Sigmoid colon (tissue), 7 donors: ENCODE measurements around the gene ERG28. TPM values are rescaled to one million over a fixed set of nuclear protein-coding genes. Genes with fewer than 3 reads are reported as not detected.

Source experiments
- DNase-seq: peaks from one replicate; pipeline ENCODE4 v3.0.0-alpha.2; 2019
- H3K27ac ChIP-seq, 4 donors: fragments of 200-600 bp; sonication (generic); one replicate each; pipeline ENCODE4 v1.5.1; 2016 to 2019; ENCODE audit warnings: mild to moderate bottlenecking in 1 of 4
- H3K27me3 ChIP-seq, 3 donors: fragments of 200-600 bp; sonication (generic); one replicate each; pipeline ENCODE4 v1.5.1; 2019; ENCODE audit warnings: mild to moderate bottlenecking in 1 of 3
- H3K36me3 ChIP-seq, 4 donors: fragments of 200-600 bp; sonication (generic); one replicate each; pipeline ENCODE4 v1.5.1; 2016 to 2019
- H3K4me1 ChIP-seq, 4 donors: fragments of 200-600 bp; sonication (generic); one replicate each; pipeline ENCODE4 v1.5.1; 2017 to 2019
- H3K4me3 ChIP-seq, 4 donors: fragments of 200-600 bp; sonication (generic); one replicate each; pipeline ENCODE4 v1.5.1; 2017 to 2019; ENCODE audit warnings: mild to moderate bottlenecking in 2 of 4, moderate library complexity in 1 of 4
- H3K9me3 ChIP-seq, 4 donors: fragments of 200-600 bp in 3 of 4; sonication (generic) in 3 of 4; one replicate each; pipeline versions ENCODE4 v1.5.1 to v1.6.1; 2013 to 2019
- EP300 ChIP-seq, 4 donors: sonication (generic); formaldehyde crosslinking; IDR thresholded peaks; one replicate each; pipeline ENCODE4 v1.6.1; 2017; ENCODE audit warnings: antibody characterized with exemption in 4 of 4
- POLR2A ChIP-seq, 2 donors: fragments of 450-650 bp; IDR thresholded peaks; one replicate each; pipeline ENCODE4 v1.6.1; 2016; ENCODE audit warnings: antibody characterized with exemption in 2 of 2, mild to moderate bottlenecking in 2 of 2, moderate library complexity in 2 of 2
- POLR2AphosphoS5 ChIP-seq, 4 donors: sonication (generic); formaldehyde crosslinking; IDR thresholded peaks; one replicate each; pipeline ENCODE4 v1.6.1; 2017; ENCODE audit warnings: antibody characterized with exemption in 4 of 4
- whole genome bisulfite sequencing, 2 donors: extraction: QIAGEN DNeasy Blood & Tissue Kit; methylation state at CpG; one replicate each; pipeline ENCODE4 v1.1.7; 2013; 5-methylcytosine and 5-hydroxymethylcytosine counted together
- intact Hi-C: fragments of 100-400 bp; cut with DNase I; formaldehyde crosslinking; loops from one replicate; pipeline ENCODE4 v1.15.1; 2023
- polyA plus RNA-seq, 3 donors: library from polyadenylated mRNA; stranded (reverse); fragments of 200-250 nt; gene quantifications; one replicate each; pipeline ENCODE4 v1.2.3, GENCODE V29; 2013
- total RNA-seq, 4 donors: library from RNA; depleted of rRNA; stranded (reverse); fragments of >200 nt; gene quantifications; one replicate each; pipeline ENCODE4 v1.1.0, GENCODE V29; 2016
- TF ChIP-seq, protein P1 (sequence below), 4 experiments: fragments of 450-650 bp in 3 of 4; fragments of 200-600 bp in 1 of 4; IDR thresholded peaks; one replicate each; pipeline ENCODE4 v1.5.1; 2016 to 2019; ENCODE audit warnings: antibody characterized with exemption in 4 of 4, mild to moderate bottlenecking in 3 of 4, moderate library complexity in 2 of 4
- donor health status: healthy with polysubstance abuse.
- donor health status: Bipolar disorder and iron deficiency.
- donor health status: healthy.

ERG28 gene
- total and polyA plus RNA-seq, 7 donors, result 5.0 to 25.3 (median 8.9) TPM

DNA sequence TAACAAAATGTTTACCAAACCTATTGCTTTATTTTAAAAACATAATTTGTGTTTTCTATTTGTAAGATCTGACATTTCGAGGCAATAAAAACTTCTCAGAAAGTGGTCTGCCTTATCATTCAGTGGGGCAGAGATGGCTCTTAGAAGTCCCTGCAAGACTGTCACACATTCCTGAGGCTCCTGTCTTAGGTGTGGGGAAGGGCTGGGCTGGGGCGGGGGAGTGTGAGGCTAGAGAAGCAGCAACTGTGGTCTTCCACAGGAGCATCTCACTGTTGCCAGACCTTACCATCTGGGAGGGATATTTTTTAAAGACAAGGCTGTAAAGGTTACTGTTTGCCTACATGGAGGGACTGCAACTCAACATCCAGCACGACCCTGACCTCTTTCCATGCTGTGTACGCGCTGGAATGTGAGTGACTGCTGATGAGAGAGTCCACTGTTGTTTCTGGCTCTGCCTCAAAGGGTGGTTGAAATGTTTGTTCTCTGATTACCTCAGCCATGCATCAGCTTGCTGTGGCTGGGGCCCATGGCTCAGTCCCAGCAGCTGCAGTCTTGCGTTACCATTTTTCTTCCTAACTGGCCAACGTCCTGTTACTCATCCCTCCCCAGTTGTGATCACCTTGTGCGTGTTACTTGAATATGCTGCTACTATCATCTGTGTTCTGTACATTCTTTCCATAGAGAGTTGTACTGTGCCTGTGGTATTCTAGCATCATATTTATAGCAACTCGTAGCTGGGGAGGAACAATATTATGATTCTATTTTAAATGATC, 12.4 kb downstream of the ERG28 start:
- Histone ChIP-seq H3K27me3 (no peaks in the 10 kb centered on the region), H3K4me3 (no peak overlapping the region), H3K27ac (peak overlapping the region in 3 of 4 donors; percentile 3 to 40 (median 21)), H3K36me3 (peaks cover 14 to 39% (median 19%) of the 10 kb centered on the region in 4 donors), H3K4me1 (peaks cover 0 to 8% (median 4%) of the 10 kb centered on the region in 4 donors), H3K9me3 (no peaks in the 10 kb centered on the region)
- TF ChIP-seq EP300 (IDR thresholded peaks at IDR 0.05) (no peak), POLR2A (IDR thresholded peaks at IDR 0.05) (no peak), POLR2AphosphoS5 (IDR thresholded peaks at IDR 0.05) (no peak)
- TF ChIP-seq, protein P1, sequence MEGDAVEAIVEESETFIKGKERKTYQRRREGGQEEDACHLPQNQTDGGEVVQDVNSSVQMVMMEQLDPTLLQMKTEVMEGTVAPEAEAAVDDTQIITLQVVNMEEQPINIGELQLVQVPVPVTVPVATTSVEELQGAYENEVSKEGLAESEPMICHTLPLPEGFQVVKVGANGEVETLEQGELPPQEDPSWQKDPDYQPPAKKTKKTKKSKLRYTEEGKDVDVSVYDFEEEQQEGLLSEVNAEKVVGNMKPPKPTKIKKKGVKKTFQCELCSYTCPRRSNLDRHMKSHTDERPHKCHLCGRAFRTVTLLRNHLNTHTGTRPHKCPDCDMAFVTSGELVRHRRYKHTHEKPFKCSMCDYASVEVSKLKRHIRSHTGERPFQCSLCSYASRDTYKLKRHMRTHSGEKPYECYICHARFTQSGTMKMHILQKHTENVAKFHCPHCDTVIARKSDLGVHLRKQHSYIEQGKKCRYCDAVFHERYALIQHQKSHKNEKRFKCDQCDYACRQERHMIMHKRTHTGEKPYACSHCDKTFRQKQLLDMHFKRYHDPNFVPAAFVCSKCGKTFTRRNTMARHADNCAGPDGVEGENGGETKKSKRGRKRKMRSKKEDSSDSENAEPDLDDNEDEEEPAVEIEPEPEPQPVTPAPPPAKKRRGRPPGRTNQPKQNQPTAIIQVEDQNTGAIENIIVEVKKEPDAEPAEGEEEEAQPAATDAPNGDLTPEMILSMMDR (IDR thresholded peaks at IDR 0.05), result no peak
- intact Hi-C loops, result no loop called here
- DNase-seq, result peak; percentile 68
- WGBS, 2 donors, result 71 to 85% methylated on average over 9 of the region's 9 CpGs

DNA sequence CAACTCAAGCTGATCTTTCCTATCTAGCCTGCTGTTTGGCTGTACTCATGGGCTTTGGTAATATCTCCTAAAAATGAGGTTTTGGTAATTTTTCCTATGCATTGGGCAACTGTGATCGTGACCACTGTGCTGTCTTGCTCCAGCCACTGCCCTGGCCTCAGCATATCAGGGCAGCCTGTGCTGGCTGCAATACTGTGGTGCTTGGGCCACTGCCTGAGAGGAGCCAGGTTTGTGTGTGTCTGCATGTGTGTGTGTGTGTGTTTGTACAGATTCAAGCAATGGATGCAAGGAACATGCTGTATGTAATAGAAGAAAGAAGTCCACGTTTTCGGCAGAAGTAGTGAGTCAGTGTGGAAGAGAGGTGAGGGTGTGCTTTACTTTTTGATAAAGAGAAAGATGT, 13.0 kb downstream of the ERG28 start:
- H3K4me1 ChIP-seq, result peaks cover 0 to 8% (median 4%) of the 10 kb centered on the region in 4 donors
- H3K4me3 ChIP-seq, result no peak overlapping the region
- H3K27me3 ChIP-seq, result no peaks in the 10 kb centered on the region
- intact Hi-C loops, result no loop called here
- H3K9me3 ChIP-seq, result no peaks in the 10 kb centered on the region
- DNase-seq, result no peak
- 85 to 90% methylated on average over 3 of the region's 3 CpGs for WGBS, 2 donors
- H3K27ac ChIP-seq, result peak overlapping the region in 1 of 4 donors; percentile 40
- H3K36me3 ChIP-seq, result peaks cover 14 to 35% (median 19%) of the 10 kb centered on the region in 4 donors
- no peak for TF ChIP-seq POLR2AphosphoS5 (IDR thresholded peaks at IDR 0.05)

GRCh38 chr14:75646762-75647161, 13.9 kb downstream of the ERG28 start:
- Histone ChIP-seq H3K36me3 (peaks cover 14 to 28% (median 17%) of the 10 kb centered on the region in 4 donors), H3K4me1 (peaks cover 0 to 8% (median 4%) of the 10 kb centered on the region in 4 donors), H3K9me3 (no peaks in the 10 kb centered on the region), H3K4me3 (no peak overlapping the region), H3K27me3 (no peaks in the 10 kb centered on the region), H3K27ac (no peak overlapping the region)
- DNase-seq, result no peak
- 91 to 94% methylated on average over 6 of the region's 6 CpGs for WGBS, 2 donors
- intact Hi-C loops, result no loop called here
- TF ChIP-seq EP300 (IDR thresholded peaks at IDR 0.05) (no peak), POLR2AphosphoS5 (IDR thresholded peaks at IDR 0.05) (no peak)

DNA sequence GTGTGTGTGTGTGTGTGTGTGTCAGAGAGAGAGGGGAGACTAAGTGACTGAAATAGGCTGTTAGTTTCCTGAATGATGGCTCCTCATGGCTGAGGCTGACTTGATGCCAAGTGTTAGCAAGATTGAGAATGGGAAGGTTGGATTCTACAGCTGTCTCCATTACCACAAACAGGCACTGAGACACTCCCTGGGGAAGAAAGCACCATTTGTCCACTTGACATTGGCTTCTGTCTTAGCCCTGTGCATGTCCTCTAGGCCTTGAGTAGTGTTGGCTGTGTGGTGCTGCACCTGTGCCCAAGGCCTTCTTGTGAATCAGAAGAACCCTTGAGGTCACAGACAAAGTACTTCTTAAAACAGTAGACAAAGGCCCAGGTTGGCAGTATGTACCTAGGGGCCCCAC, 15.6 kb downstream of the ERG28 start:
- Histone ChIP-seq H3K27ac (no peak overlapping the region), H3K36me3 (peaks cover 0 to 11% (median 3%) of the 10 kb centered on the region in 4 donors), H3K4me3 (no peak overlapping the region), H3K4me1 (peaks cover 0 to 8% (median 4%) of the 10 kb centered on the region in 4 donors), H3K9me3 (no peaks in the 10 kb centered on the region), H3K27me3 (no peaks in the 10 kb centered on the region)
- intact Hi-C loops, result no loop called here
- TF ChIP-seq POLR2AphosphoS5 (IDR thresholded peaks at IDR 0.05) (no peak), POLR2A (IDR thresholded peaks at IDR 0.05) (no peak), EP300 (IDR thresholded peaks at IDR 0.05) (no peak)
- TF ChIP-seq, protein P1 (IDR thresholded peaks at IDR 0.05), result no peak
- DNase-seq, result no peak

GRCh38 chr14:75643985-75644384, 16.7 kb downstream of the ERG28 start:
- peaks cover 0 to 8% (median 4%) of the 10 kb centered on the region in 4 donors for H3K4me1 ChIP-seq
- H3K27me3 ChIP-seq, result no peaks in the 10 kb centered on the region
- WGBS, 2 donors, result 17 to 53% methylated on average over 4 of the region's 4 CpGs
- H3K27ac ChIP-seq, result no peak overlapping the region
- intact Hi-C loops, result no loop called here
- H3K9me3 ChIP-seq, result no peaks in the 10 kb centered on the region
- TF ChIP-seq, protein P1 (IDR thresholded peaks at IDR 0.05), result no peak
- TF ChIP-seq POLR2A (IDR thresholded peaks at IDR 0.05) (no peak), EP300 (IDR thresholded peaks at IDR 0.05) (no peak), POLR2AphosphoS5 (IDR thresholded peaks at IDR 0.05) (no peak)
- H3K36me3 ChIP-seq, result peaks cover 0 to under 1% (median 0%) of the 10 kb centered on the region in 4 donors
- no peak for DNase-seq
- H3K4me3 ChIP-seq, result no peak overlapping the region
